Mesendoderm (in vitro differentiated cells): Measurements from ENCODE around the gene BATF2.
A peak's percentile ranks its signal among the peaks of the same experiment; 100 is the strongest.

ENCODE experiments used
- DNase-seq: peaks from one replicate; pipeline ENCODE4 v3.0.0; 2013
- H2AK5ac ChIP-seq: 2 replicates; pipeline ENCODE4 v1.6.1; 2013; ENCODE audit warnings: low read length, inconsistent platforms
- H2BK120ac ChIP-seq: 2 replicates; pipeline ENCODE4 v1.6.1; 2013; ENCODE audit warnings: low read depth, mild to moderate bottlenecking, low read length, moderate library complexity, mixed read lengths
- H2BK15ac ChIP-seq: replicated peaks from 2 replicates; pipeline ENCODE4 v1.6.1; 2013; ENCODE audit warnings: low read depth, mild to moderate bottlenecking, moderate library complexity
- H2BK5ac ChIP-seq: 2 replicates; pipeline ENCODE4 v1.6.1; 2013; ENCODE audit warnings: low read length, inconsistent platforms
- H3K18ac ChIP-seq: 2 replicates; pipeline ENCODE4 v1.6.1; 2013; ENCODE audit warnings: mild to moderate bottlenecking, low read length, mixed read lengths
- H3K23ac ChIP-seq: one replicate; pipeline ENCODE4 v1.6.1; 2013; ENCODE audit warnings: low read length
- H3K27ac ChIP-seq: 2 replicates; pipeline ENCODE4 v1.5.1; 2013; ENCODE audit warnings: low read depth, mild to moderate bottlenecking, inconsistent platforms, low read length, moderate library complexity
- H3K27me3 ChIP-seq: 2 replicates; pipeline ENCODE4 v1.6.1; 2013; ENCODE audit warnings: low read length, control low read depth, mild to moderate bottlenecking, inconsistent platforms; ENCODE audit not compliant: insufficient read depth, poor library complexity
- H3K36me3 ChIP-seq: 2 replicates; pipeline ENCODE4 v1.6.1; 2013; ENCODE audit warnings: low read length, inconsistent platforms; ENCODE audit not compliant: control insufficient read depth, insufficient read depth
- H3K4ac ChIP-seq: one replicate; pipeline ENCODE4 v1.6.1; 2013; ENCODE audit warnings: low read depth, mild to moderate bottlenecking, low read length, moderate library complexity
- H3K4me1 ChIP-seq: 2 replicates; pipeline ENCODE4 v1.6.1; 2013; ENCODE audit warnings: low read depth, low read length, inconsistent platforms; ENCODE audit not compliant: control insufficient read depth
- H3K4me2 ChIP-seq: 2 replicates; pipeline ENCODE4 v1.6.1; 2013; ENCODE audit warnings: low read length
- H3K4me3 ChIP-seq: 2 replicates; pipeline ENCODE4 v1.5.1; 2013; ENCODE audit warnings: mild to moderate bottlenecking, low read length
- H3K56ac ChIP-seq: one replicate; pipeline ENCODE4 v1.6.1; 2013; ENCODE audit warnings: low read length
- H3K79me1 ChIP-seq: 2 replicates; pipeline ENCODE4 v1.6.1; 2013; ENCODE audit warnings: low read length, inconsistent platforms
- H3K79me2 ChIP-seq: 2 replicates; pipeline ENCODE4 v1.6.1; 2013; ENCODE audit warnings: mild to moderate bottlenecking, low read length; ENCODE audit not compliant: control insufficient read depth, insufficient read depth
- H3K9ac ChIP-seq: 2 replicates; pipeline ENCODE4 v1.6.1; 2013; ENCODE audit warnings: low read length, inconsistent platforms
- H4K5ac ChIP-seq: one replicate; pipeline ENCODE4 v1.6.1; 2013; ENCODE audit warnings: low read length
- H4K8ac ChIP-seq: one replicate; pipeline ENCODE4 v1.6.1; 2013; ENCODE audit warnings: low read depth, mild to moderate bottlenecking, control low read depth, low read length, moderate library complexity
- WGBS: extraction: QIAGEN DNeasy Blood & Tissue Kit; methylation state at CpG from one replicate; pipeline ENCODE4 v1.1.7; 2013; ENCODE audit warnings: low lambda C conversion rate, missing lambda C conversion rate; ENCODE audit not compliant: insufficient coverage; ENCODE audit errors: extremely low coverage; 5-methylcytosine and 5-hydroxymethylcytosine counted together

BATF2 gene

DNA sequence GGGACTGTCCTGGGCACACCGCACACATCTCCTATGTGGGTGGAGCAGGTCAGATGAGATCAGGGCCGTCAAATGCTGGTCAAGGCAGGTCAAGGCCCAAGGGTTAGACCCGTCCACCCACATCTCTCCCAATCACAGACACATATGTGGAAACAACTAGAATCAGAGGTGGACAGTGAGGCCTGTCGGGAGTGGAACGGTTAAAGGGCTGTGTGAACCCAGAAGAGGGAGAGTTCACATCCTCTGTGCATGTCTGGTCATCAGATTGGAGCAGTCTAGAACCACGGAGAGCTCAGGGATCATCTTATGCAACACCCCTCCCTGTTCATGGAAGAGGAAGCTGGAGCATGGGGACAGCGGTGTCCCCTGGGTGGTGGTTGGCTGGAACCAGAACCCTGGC is 23.1 kb upstream of the BATF2 start:
- Histone ChIP-seq H3K79me2 (no peaks in the 10 kb centered on the region), H3K4me1 (no peaks in the 10 kb centered on the region), H2AK5ac (no peak overlapping the region), H3K4me3 (no peak overlapping the region), H3K23ac (no peak overlapping the region), H3K79me1 (peaks cover 2% of the 10 kb centered on the region), H2BK5ac (no peak overlapping the region), H3K56ac (no peak overlapping the region), H2BK120ac (no peak overlapping the region), H4K5ac (no peak overlapping the region), H3K27me3 (no peaks in the 10 kb centered on the region), H4K8ac (no peak overlapping the region), H2BK15ac (no peak overlapping the region), H3K27ac (no peak overlapping the region), H3K4me2 (no peak overlapping the region), H3K36me3 (peaks cover 3% of the 10 kb centered on the region), H3K18ac (no peak overlapping the region), H3K9ac (no peak overlapping the region), H3K4ac (no peak overlapping the region)
- no CpG with 5 or more reads among the region's 7 CpGs for WGBS
- DNase-seq: no peak

GRCh38 chr11:65017937-65018336 is 21.2 kb upstream of the BATF2 start:
- Histone ChIP-seq H2BK120ac (no peak overlapping the region), H3K23ac (no peak overlapping the region), H3K79me1 (peaks cover 2% of the 10 kb centered on the region), H4K8ac (no peak overlapping the region), H3K79me2 (no peaks in the 10 kb centered on the region), H2BK5ac (no peak overlapping the region), H3K18ac (no peak overlapping the region), H4K5ac (no peak overlapping the region), H3K56ac (no peak overlapping the region), H3K27ac (no peak overlapping the region), H3K4ac (no peak overlapping the region), H3K9ac (no peak overlapping the region), H3K4me3 (no peak overlapping the region), H3K36me3 (peaks cover 3% of the 10 kb centered on the region), H3K4me2 (no peak overlapping the region), H2AK5ac (no peak overlapping the region), H2BK15ac (no peak overlapping the region), H3K4me1 (peaks cover 2% of the 10 kb centered on the region), H3K27me3 (no peaks in the 10 kb centered on the region)
- no peak for DNase-seq
- WGBS: no CpG with 5 or more reads among the region's 6 CpGs

DNA sequence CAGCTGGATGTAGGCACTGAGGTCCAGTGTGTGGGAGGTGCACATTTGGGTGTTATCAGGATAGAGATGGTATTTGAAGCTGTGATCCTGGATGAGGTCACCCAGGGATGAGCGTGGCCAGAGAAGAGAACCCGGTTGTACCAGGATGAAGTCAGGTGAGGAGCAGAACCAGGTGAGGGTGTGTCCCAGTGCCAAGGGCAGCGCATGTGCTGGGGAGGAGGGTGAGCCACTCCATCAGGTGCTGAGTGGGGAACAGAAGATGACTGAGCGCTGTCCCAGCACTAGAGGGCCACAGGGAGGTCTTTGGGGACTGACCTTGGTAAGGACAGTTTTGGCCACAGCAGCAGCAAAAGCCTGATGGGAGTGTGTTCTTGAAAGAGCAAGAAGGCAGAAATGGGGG is 19.9 kb upstream of the BATF2 start:
- Histone ChIP-seq H2AK5ac (no peak overlapping the region), H3K23ac (no peak overlapping the region), H2BK5ac (no peak overlapping the region), H3K18ac (no peak overlapping the region), H3K56ac (no peak overlapping the region), H3K79me2 (no peaks in the 10 kb centered on the region), H3K4me2 (no peak overlapping the region), H4K5ac (no peak overlapping the region), H2BK15ac (no peak overlapping the region), H3K4ac (no peak overlapping the region), H3K79me1 (peaks cover 2% of the 10 kb centered on the region), H2BK120ac (no peak overlapping the region), H3K4me3 (no peak overlapping the region), H3K27ac (no peak overlapping the region), H3K9ac (no peak overlapping the region), H3K36me3 (peaks cover 3% of the 10 kb centered on the region), H4K8ac (no peak overlapping the region), H3K27me3 (no peaks in the 10 kb centered on the region), H3K4me1 (peaks cover 2% of the 10 kb centered on the region)
- no CpG with 5 or more reads among the region's 4 CpGs for WGBS
- peak; percentile 41 for DNase-seq

- H3K79me1 ChIP-seq: peaks cover 2% of the 10 kb centered on the region
- DNase-seq: no peak
Observed at GRCh38 chr11:65014726-65015227, 18.0 kb upstream of the BATF2 start.

GRCh38 chr11:65013888-65014725 is 17.3 kb upstream of the BATF2 start, which contains the start of gene ARL2:
Gene ARL2, plus strand, starts transcription at chr11:65014160. Its CDS starts 48 bp downstream, at chr11:65014208.
- peak within 1 kb of the TSS; percentile 30 for H4K8ac ChIP-seq
- H2AK5ac ChIP-seq: no peak within 1 kb of the TSS
- peak within 1 kb of the TSS; percentile 20 for H2BK5ac ChIP-seq
- H3K23ac ChIP-seq: peak within 1 kb of the TSS; percentile 80
- no peaks in the 10 kb centered on the region for H3K27me3 ChIP-seq
- peaks cover 2% of the 10 kb centered on the region for H3K4me1 ChIP-seq
- peaks cover 3% of the 10 kb centered on the region for H3K36me3 ChIP-seq
- peak within 1 kb of the TSS; percentile 82 for H3K4me2 ChIP-seq
- H4K5ac ChIP-seq: no peak within 1 kb of the TSS
- peak within 1 kb of the TSS; percentile 82 for H3K4ac ChIP-seq
- peak within 1 kb of the TSS; percentile 97 for H3K56ac ChIP-seq
- peak within 1 kb of the TSS; percentile 94 for H3K18ac ChIP-seq
- no CpG with 5 or more reads among the region's 96 CpGs for WGBS
- DNase-seq: peak; percentile 96
- H3K4me3 ChIP-seq: peak within 1 kb of the TSS; percentile 69
- H3K79me2 ChIP-seq: no peaks in the 10 kb centered on the region
- H3K79me1 ChIP-seq: peaks cover 2% of the 10 kb centered on the region
- H2BK15ac ChIP-seq: no peak within 1 kb of the TSS
- H3K27ac ChIP-seq: peak within 1 kb of the TSS; percentile 96
- peak within 1 kb of the TSS; percentile 90 for H3K9ac ChIP-seq
- no peak within 1 kb of the TSS for H2BK120ac ChIP-seq

More at GRCh38 chr11:65014726-65015227, 18.0 kb upstream of the BATF2 start:
- Histone ChIP-seq H2BK15ac (no peak overlapping the region), H3K27me3 (no peaks in the 10 kb centered on the region), H3K23ac (peak overlapping the region; percentile 80), H3K79me2 (no peaks in the 10 kb centered on the region), H2BK120ac (no peak overlapping the region), H3K9ac (peak overlapping the region; percentile 87), H3K4me1 (peaks cover 2% of the 10 kb centered on the region), H3K56ac (peak overlapping the region; percentile 97), H3K18ac (peak overlapping the region; percentile 87), H2AK5ac (no peak overlapping the region), H3K27ac (peak overlapping the region; percentile 93), H3K36me3 (peaks cover 3% of the 10 kb centered on the region), H3K4me2 (peak overlapping the region; percentile 67), H4K5ac (no peak overlapping the region), H2BK5ac (no peak overlapping the region), H3K4me3 (peak overlapping the region; percentile 69), H3K4ac (peak overlapping the region; percentile 57), H4K8ac (no peak overlapping the region)
- WGBS: no CpG with 5 or more reads among the region's 23 CpGs
